Spleen (tissue), 11 donors: ENCODE results near the gene WASL. TPM values are rescaled to one million over a fixed set of nuclear protein-coding genes. Genes with fewer than 3 reads are reported as not detected.
A peak's percentile ranks its signal among the peaks of the same experiment; 100 is the strongest.

Experiments used
- DNase-seq: peaks from one replicate; pipeline ENCODE4 v3.0.0-alpha.2; 2020
- H3K27ac ChIP-seq, 8 donors: fragments of 200-600 bp; sonication (generic) in 7 of 8; 1 replicate in 4 of 8; 2 replicates in 4 of 8; pipeline versions ENCODE4 v1.5.0 to v1.8.0; 2016 to 2021; ENCODE audit warnings: inconsistent platforms in 4 of 8, mild to moderate bottlenecking in 4 of 8, moderate library complexity in 1 of 8
- H3K27me3 ChIP-seq, 7 donors: fragments of 200-600 bp; sonication (generic) in 6 of 7; replicated peaks in 1 of 7; 1 replicate in 4 of 7; 2 replicates in 3 of 7; pipeline versions ENCODE4 v1.5.0 to v1.8.0; 2016 to 2021; ENCODE audit warnings: inconsistent platforms in 3 of 7, mild to moderate bottlenecking in 1 of 7
- H3K36me3 ChIP-seq, 6 donors: fragments of 200-600 bp; sonication (generic) in 5 of 6; 1 replicate in 4 of 6; 2 replicates in 2 of 6; pipeline versions ENCODE4 v1.5.0 to v1.8.0; 2016 to 2021; ENCODE audit warnings: inconsistent platforms in 2 of 6
- H3K4me1 ChIP-seq, 6 donors: fragments of 200-600 bp; sonication (generic) in 5 of 6; 1 replicate in 3 of 6; 2 replicates in 3 of 6; pipeline versions ENCODE4 v1.5.0 to v1.8.0; 2016 to 2021; ENCODE audit warnings: inconsistent platforms in 3 of 6
- H3K4me3 ChIP-seq, 8 donors: fragments of 200-600 bp; sonication (generic) in 7 of 8; 1 replicate in 4 of 8; 2 replicates in 4 of 8; pipeline versions ENCODE4 v1.5.0 to v1.8.0; 2016 to 2021; ENCODE audit warnings: inconsistent platforms in 4 of 8, mild to moderate bottlenecking in 4 of 8, moderate library complexity in 2 of 8
- H3K9me3 ChIP-seq, 8 donors: fragments of 200-600 bp; sonication (generic) in 7 of 8; 1 replicate in 4 of 8; 2 replicates in 4 of 8; pipeline versions ENCODE4 v1.5.0 to v1.8.0; 2016 to 2021; ENCODE audit warnings: inconsistent platforms in 4 of 8
- CTCF ChIP-seq, 11 experiments: fragments of 200-600 bp in 7 of 11; fragments of 450-650 bp in 4 of 11; sonication (generic) in 4 of 11; IDR thresholded peaks in 8 of 11; conservative IDR thresholded peaks in 3 of 11; 1 replicate in 7 of 11; 2 replicates in 4 of 11; pipeline versions ENCODE4 v1.4.0 to v1.8.0; 2016 to 2021; ENCODE audit warnings: antibody characterized with exemption in 11 of 11, inconsistent platforms in 4 of 11, mild to moderate bottlenecking in 1 of 11
- POLR2A ChIP-seq, 3 donors: fragments of 450-650 bp; IDR thresholded peaks; one replicate each; pipeline ENCODE4 v1.5.1; 2017; ENCODE audit warnings: antibody characterized with exemption in 3 of 3, mild to moderate bottlenecking in 1 of 3
- POLR2AphosphoS5 ChIP-seq, 3 donors: sonication (generic); formaldehyde crosslinking; IDR thresholded peaks; one replicate each; pipeline ENCODE4 v1.5.1; 2017; ENCODE audit warnings: antibody characterized with exemption in 3 of 3
- WGBS, 5 donors: extraction: QIAGEN DNeasy Blood & Tissue Kit in 3 of 5; methylation state at CpG; one replicate each; pipeline versions ENCODE4 v1.1.5 to v1.1.7; 2013 to 2018; 5-methylcytosine and 5-hydroxymethylcytosine counted together
- intact Hi-C: fragments of 100-400 bp; cut with DNase I; formaldehyde crosslinking; loops from one replicate; pipeline ENCODE4 v1.15.0; 2023; ENCODE audit warnings: low total_unique reads
- polyA plus RNA-seq, 3 donors: library from polyadenylated mRNA; stranded (reverse); fragments of 200-250 nt; gene quantifications; one replicate each; pipeline ENCODE4 v1.2.1, GENCODE V29; 2013
- total RNA-seq, 7 donors: library from RNA; depleted of rRNA in 3 of 7; stranded (reverse); fragments of >200 nt in 3 of 7; fragmentation: NEBNext Ultra II Directional in 4 of 7; extraction: Animal tissue kit (Norgen Biotek cat#: 25700) in 4 of 7; gene quantifications; one replicate each; pipeline versions ENCODE4 v1.1.0 to v1.2.1, GENCODE V29; 2016 to 2021
- donor health status: healthy with polysubstance abuse.
- donor health status: DM: no; HTN: no; CAD: no; lungs with moderate emphysema.
- donor health status: DM: no; HTN: no; CAD: no.
- donor health status: Bipolar disorder and iron deficiency.
- donor health status: healthy.
- donor health status: DM: no; HTN: no; CAD: no.
- donor health status: DM: yes; HTN: yes; CAD: no.

Gene WASL
- total and polyA plus RNA-seq, 10 donors: 5.3 to 31.0 (median 26.3) TPM

GRCh38 chr7:123647106-123647730, 101.6 kb downstream of the WASL start:
- no peak for TF ChIP-seq POLR2AphosphoS5 (IDR thresholded peaks at IDR 0.05)
- TF ChIP-seq CTCF (IDR thresholded peaks at IDR 0.05 in 8 of 11, conservative IDR thresholded peaks at IDR 0.05 in 3 of 11): no peak
- TF ChIP-seq POLR2A (IDR thresholded peaks at IDR 0.05): no peak
- H3K36me3 ChIP-seq: no peaks in the 10 kb centered on the region
- no peak overlapping the region for H3K27ac ChIP-seq
- H3K27me3 ChIP-seq: no peaks in the 10 kb centered on the region
- no peaks in the 10 kb centered on the region for H3K9me3 ChIP-seq
- peaks cover 0 to 11% (median 0%) of the 10 kb centered on the region in 6 donors for H3K4me1 ChIP-seq
- intact Hi-C loops: no loop called here
- WGBS, 5 donors: 86 to 92% (median 87%) methylated on average over 7 of the region's 7 CpGs
- no peak for DNase-seq
- no peak overlapping the region for H3K4me3 ChIP-seq

GRCh38 chr7:123645516-123645915, 103.3 kb downstream of the WASL start:
- Histone ChIP-seq H3K4me1 (peaks cover 0 to 11% (median 0%) of the 10 kb centered on the region in 6 donors), H3K36me3 (no peaks in the 10 kb centered on the region), H3K27me3 (no peaks in the 10 kb centered on the region), H3K4me3 (no peak overlapping the region), H3K9me3 (no peaks in the 10 kb centered on the region), H3K27ac (peak overlapping the region in 4 of 8 donors; percentile 1 to 39 (median 23))
- intact Hi-C loops: no loop called here
- WGBS, 5 donors: 46 to 80% (median 55%) methylated on average over 3 of the region's 3 CpGs
- no peak for DNase-seq
- no peak for TF ChIP-seq CTCF (IDR thresholded peaks at IDR 0.05 in 8 of 11, conservative IDR thresholded peaks at IDR 0.05 in 3 of 11)

GRCh38 chr7:123643495-123644441, 105.0 kb downstream of the WASL start:
- no peak overlapping the region for H3K4me3 ChIP-seq
- peak overlapping the region in 6 of 8 donors; percentile 13 to 47 (median 38) for H3K27ac ChIP-seq
- H3K27me3 ChIP-seq: no peaks in the 10 kb centered on the region
- intact Hi-C loops: no loop called here
- peak in 1 of 3 donors; percentile 45 for TF ChIP-seq POLR2AphosphoS5 (IDR thresholded peaks at IDR 0.05)
- no peak for TF ChIP-seq POLR2A (IDR thresholded peaks at IDR 0.05)
- H3K9me3 ChIP-seq: no peaks in the 10 kb centered on the region
- no peaks in the 10 kb centered on the region for H3K36me3 ChIP-seq
- H3K4me1 ChIP-seq: peaks cover 0 to 11% (median 0%) of the 10 kb centered on the region in 6 donors
- DNase-seq: no peak
- 34 to 42% (median 35%) methylated on average over 6 of the region's 6 CpGs for WGBS, 5 donors

- no peaks in the 10 kb centered on the region for H3K9me3 ChIP-seq
- no peak overlapping the region for H3K27ac ChIP-seq
- H3K36me3 ChIP-seq: no peaks in the 10 kb centered on the region
- no peak overlapping the region for H3K4me3 ChIP-seq
- no peak for TF ChIP-seq POLR2A (IDR thresholded peaks at IDR 0.05)
- no peak for TF ChIP-seq CTCF (IDR thresholded peaks at IDR 0.05 in 8 of 11, conservative IDR thresholded peaks at IDR 0.05 in 3 of 11)
- peaks cover 0 to 11% (median 0%) of the 10 kb centered on the region in 6 donors for H3K4me1 ChIP-seq
- DNase-seq: no peak
- 84 to 92% (median 85%) methylated on average over 5 of the region's 5 CpGs for WGBS, 5 donors
- no peaks in the 10 kb centered on the region for H3K27me3 ChIP-seq
- intact Hi-C loops: no loop called here
Observed at GRCh38 chr7:123641901-123642300, 106.9 kb downstream of the WASL start.
